Activated CD8-positive, alpha-beta memory T cell treated with anti-CD3 and anti-CD28 coated beads for 1 hour (primary cell): ENCODE measurements around the gene LRFN3.
"Not testable (repeated sequence)": the region's sequence is repeated elsewhere in the genome, so short reads cannot be mapped to it uniquely, and the experiment has no call there.

Source experiments
- DNase-seq, 2 donors: peaks; one replicate each; pipeline ENCODE4 v3.0.0-alpha.2; 2020; ENCODE audit warnings: low read depth in 1 of 2; ENCODE audit errors: extremely low read depth in 1 of 2

LRFN3 gene

GRCh38 chr19:35935911-35936737 lies at the start of gene LRFN3:
Gene LRFN3 (plus strand): TSS chr19:35936374. CDS start chr19:35939426, 3,052 bp downstream.
- peak in 1 of 2 donors; percentile 46 for DNase-seq

- no peak for DNase-seq
Measured at GRCh38 chr19:35887197-35887596, 49.0 kb upstream of the LRFN3 start.

GRCh38 chr19:35888398-35888797 lies 47.8 kb upstream of the LRFN3 start:
- no peak for DNase-seq

GRCh38 chr19:35889370-35890112 lies 46.6 kb upstream of the LRFN3 start:
- no peak for DNase-seq

GRCh38 chr19:35890113-35890650 lies 46.0 kb upstream of the LRFN3 start:
- no peak for DNase-seq

- not testable (repeated sequence) for DNase-seq
Measured at GRCh38 chr19:35891819-35892218, 44.4 kb upstream of the LRFN3 start.

- DNase-seq = no peak
Measured at GRCh38 chr19:35894342-35894741, 41.8 kb upstream of the LRFN3 start.

- no peak for DNase-seq
Measured at GRCh38 chr19:35895911-35896642, 40.1 kb upstream of the LRFN3 start.

- DNase-seq = no peak
Measured at GRCh38 chr19:35896643-35897040, 39.5 kb upstream of the LRFN3 start.

GRCh38 chr19:35897706-35898451 lies 38.3 kb upstream of the LRFN3 start:
- no peak for DNase-seq

- DNase-seq = no peak
Measured at GRCh38 chr19:35898499-35898809, 37.7 kb upstream of the LRFN3 start.

GRCh38 chr19:35899547-35900214 lies 36.5 kb upstream of the LRFN3 start:
- peak; percentile 71 to 82 for DNase-seq

GRCh38 chr19:35901055-35901644 lies 35.0 kb upstream of the LRFN3 start:
- DNase-seq = no peak

- no peak for DNase-seq
Measured at GRCh38 chr19:35901854-35902661, 34.1 kb upstream of the LRFN3 start, which contains the start of gene HCST. Gene HCST (plus strand): TSS chr19:35902529. CDS start chr19:35902594, 65 bp downstream.

- DNase-seq = no peak
Measured at GRCh38 chr19:35902870-35903475, 33.2 kb upstream of the LRFN3 start.

- DNase-seq = peak; percentile 78 to 85
Measured at GRCh38 chr19:35903550-35904179, 32.5 kb upstream of the LRFN3 start.

- no peak for DNase-seq
Measured at GRCh38 chr19:35904311-35905068, 31.7 kb upstream of the LRFN3 start.
